BE2C (cell line): ENCODE results near the gene MPPED1.

ENCODE experiments used
- DNase-seq: peaks from one replicate; pipeline ENCODE4 v3.0.0-alpha.2; 2020
- H3K27me3 ChIP-seq: fragments of 250-450 bp; sonication (Bioruptor Pico); 2 replicates; pipeline ENCODE4 v1.5.1; 2020; ENCODE audit warnings: mild to moderate bottlenecking
- H3K36me3 ChIP-seq: fragments of 250-450 bp; sonication (Bioruptor Pico); 2 replicates; pipeline ENCODE4 v1.5.1; 2020; ENCODE audit warnings: mild to moderate bottlenecking
- H3K4me1 ChIP-seq: fragments of 250-450 bp; sonication (Bioruptor Pico); 2 replicates; pipeline ENCODE4 v1.5.1; 2020
- H3K4me3 ChIP-seq: 2 replicates; pipeline ENCODE4 v1.5.1; 2011; ENCODE audit warnings: low read depth, low read length
- H3K9me3 ChIP-seq: fragments of 250-450 bp; sonication (Bioruptor Pico); 2 replicates; pipeline ENCODE4 v1.5.1; 2020
- TF ChIP-seq, protein P1 (sequence below): IDR thresholded peaks from 2 replicates; pipeline ENCODE4 v1.5.1; 2012; ENCODE audit warnings: mild to moderate bottlenecking, low read depth, low read length

MPPED1 gene

DNA sequence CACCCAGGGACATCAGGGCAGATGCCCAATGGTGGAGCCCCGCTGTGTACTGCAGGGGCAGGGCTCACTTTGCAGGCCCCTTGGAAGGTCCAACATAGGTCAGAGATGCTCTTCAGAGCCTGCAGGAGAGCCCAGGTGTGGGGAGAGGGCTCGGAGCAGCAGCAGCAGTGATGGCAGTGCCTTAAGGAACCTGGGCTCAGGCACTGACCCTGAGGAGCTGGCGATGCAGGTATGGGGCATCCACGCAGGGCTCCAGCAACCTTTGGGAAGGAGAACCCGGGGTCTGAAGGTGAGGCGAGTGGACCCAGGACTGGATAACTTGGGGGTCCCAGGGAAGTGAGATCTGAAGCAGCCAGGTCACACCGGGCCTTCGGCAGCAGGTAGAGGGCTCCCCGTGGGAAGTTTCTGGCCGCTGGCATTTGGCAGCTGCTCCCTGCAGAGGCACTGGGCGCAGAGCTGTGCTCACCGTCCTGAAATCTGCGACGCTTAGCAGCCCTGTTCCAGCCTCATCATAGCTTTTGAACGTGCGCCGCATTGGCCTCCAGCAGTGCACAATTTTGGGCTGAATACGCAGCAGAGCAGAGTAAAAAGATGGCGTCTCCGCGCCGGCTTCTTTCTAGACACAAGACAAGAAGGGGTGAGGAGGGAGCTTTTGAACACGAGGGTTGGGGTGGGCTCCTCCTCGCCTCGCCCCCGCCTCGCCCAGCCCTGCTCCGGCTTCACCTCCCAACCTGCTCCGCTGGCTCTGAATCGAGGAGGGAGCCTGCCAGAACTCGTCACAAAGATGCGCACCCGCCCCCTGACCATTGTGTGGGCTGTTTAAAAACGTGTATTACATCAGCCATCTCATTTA is 118.8 kb downstream of the MPPED1 start:
- Histone ChIP-seq H3K9me3 (no peaks in the 10 kb centered on the region), H3K4me3 (no peak overlapping the region), H3K27me3 (no peaks in the 10 kb centered on the region), H3K36me3 (no peaks in the 10 kb centered on the region), H3K4me1 (no peaks in the 10 kb centered on the region)
- TF ChIP-seq, protein P1, sequence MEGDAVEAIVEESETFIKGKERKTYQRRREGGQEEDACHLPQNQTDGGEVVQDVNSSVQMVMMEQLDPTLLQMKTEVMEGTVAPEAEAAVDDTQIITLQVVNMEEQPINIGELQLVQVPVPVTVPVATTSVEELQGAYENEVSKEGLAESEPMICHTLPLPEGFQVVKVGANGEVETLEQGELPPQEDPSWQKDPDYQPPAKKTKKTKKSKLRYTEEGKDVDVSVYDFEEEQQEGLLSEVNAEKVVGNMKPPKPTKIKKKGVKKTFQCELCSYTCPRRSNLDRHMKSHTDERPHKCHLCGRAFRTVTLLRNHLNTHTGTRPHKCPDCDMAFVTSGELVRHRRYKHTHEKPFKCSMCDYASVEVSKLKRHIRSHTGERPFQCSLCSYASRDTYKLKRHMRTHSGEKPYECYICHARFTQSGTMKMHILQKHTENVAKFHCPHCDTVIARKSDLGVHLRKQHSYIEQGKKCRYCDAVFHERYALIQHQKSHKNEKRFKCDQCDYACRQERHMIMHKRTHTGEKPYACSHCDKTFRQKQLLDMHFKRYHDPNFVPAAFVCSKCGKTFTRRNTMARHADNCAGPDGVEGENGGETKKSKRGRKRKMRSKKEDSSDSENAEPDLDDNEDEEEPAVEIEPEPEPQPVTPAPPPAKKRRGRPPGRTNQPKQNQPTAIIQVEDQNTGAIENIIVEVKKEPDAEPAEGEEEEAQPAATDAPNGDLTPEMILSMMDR: no peak
- no peak for DNase-seq

GRCh38 chr22:43531651-43532050 is 119.8 kb downstream of the MPPED1 start:
- Histone ChIP-seq H3K4me3 (no peak overlapping the region), H3K36me3 (no peaks in the 10 kb centered on the region), H3K9me3 (no peaks in the 10 kb centered on the region), H3K27me3 (no peaks in the 10 kb centered on the region), H3K4me1 (no peaks in the 10 kb centered on the region)
- DNase-seq: no peak
- TF ChIP-seq, protein P1: no peak

- H3K27me3 ChIP-seq: no peaks in the 10 kb centered on the region
- H3K9me3 ChIP-seq: no peaks in the 10 kb centered on the region
- H3K4me3 ChIP-seq: no peak overlapping the region
Measured at GRCh38 chr22:43532301-43533155, 120.7 kb downstream of the MPPED1 start.

GRCh38 chr22:43533156-43533530 is 121.3 kb downstream of the MPPED1 start:
- Histone ChIP-seq H3K27me3 (no peaks in the 10 kb centered on the region), H3K4me3 (no peak overlapping the region), H3K4me1 (no peaks in the 10 kb centered on the region), H3K9me3 (no peaks in the 10 kb centered on the region), H3K36me3 (no peaks in the 10 kb centered on the region)
- DNase-seq: no peak
- TF ChIP-seq, protein P1: no peak

More at GRCh38 chr22:43532301-43533155, 120.7 kb downstream of the MPPED1 start:
- TF ChIP-seq, protein P1: no peak
- Histone ChIP-seq H3K36me3 (no peaks in the 10 kb centered on the region), H3K4me1 (no peaks in the 10 kb centered on the region)
- no peak for DNase-seq

DNA sequence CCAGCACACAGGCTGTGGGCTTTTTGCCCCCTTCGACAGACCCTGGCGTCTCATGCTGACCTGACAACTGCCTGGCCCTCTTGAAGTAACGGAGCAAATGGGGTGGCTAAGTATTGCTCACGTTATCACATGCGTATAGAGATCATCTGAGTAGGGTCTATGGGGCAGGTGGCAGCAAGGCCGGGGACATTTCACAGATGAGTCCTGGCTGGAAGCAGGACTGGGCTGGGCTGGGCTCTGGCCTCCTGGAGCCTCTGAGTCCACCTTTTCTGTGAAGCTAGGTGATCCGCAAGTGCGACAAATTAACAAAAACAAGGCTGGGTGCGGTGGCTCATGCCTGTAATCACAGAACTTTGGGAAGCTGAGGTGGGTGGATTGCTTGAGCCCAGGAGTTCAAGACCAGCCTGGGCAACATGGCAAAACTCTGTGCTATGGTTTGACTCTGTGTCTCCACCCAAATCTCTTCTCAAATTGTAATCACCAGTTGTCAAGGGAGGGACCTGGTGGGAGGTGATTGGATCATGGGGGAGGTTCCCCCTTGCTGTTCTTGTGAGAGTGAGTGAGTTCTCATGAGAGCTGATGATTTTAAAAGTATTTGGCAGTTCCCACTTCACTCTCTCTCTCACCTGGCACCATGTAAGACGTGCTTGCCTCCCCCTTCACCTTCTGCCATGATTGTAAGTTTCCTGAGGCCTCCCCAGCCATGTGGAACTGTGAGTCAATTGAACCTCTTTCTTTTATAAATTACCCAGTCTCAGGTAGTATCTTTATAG is 122.0 kb downstream of the MPPED1 start:
- no peak overlapping the region for H3K4me3 ChIP-seq
- H3K36me3 ChIP-seq: no peaks in the 10 kb centered on the region
- no peaks in the 10 kb centered on the region for H3K27me3 ChIP-seq
- DNase-seq: no peak
- TF ChIP-seq, protein P1: no peak
- no peaks in the 10 kb centered on the region for H3K9me3 ChIP-seq
- no peaks in the 10 kb centered on the region for H3K4me1 ChIP-seq
